IMR-90 (cell line): ENCODE data around the gene MAGI1. TPM values are rescaled to one million over a fixed set of nuclear protein-coding genes. Genes with fewer than 3 reads are reported as not detected.

ENCODE experiments used
- ATAC-seq: fragments of 200-7000 bp; cut with Tn5 transposase; 2 replicates; pipeline ENCODE4 v1.9.1; 2020; ENCODE audit warnings: low read depth, mild to moderate bottlenecking, moderate library complexity
- BruUV-seq: library from RNA; stranded (reverse); fragments of 400-500 nt; replicated peaks from 2 replicates; lab custom pipeline; 2021; lab: Mats Ljungman, UMichigan
- CTCF ChIA-PET: fragments of 300-600 bp; formaldehyde crosslinking; extraction: SDS; loops from one replicate; lab custom pipeline; 2021; ENCODE audit warnings: antibody characterized with exemption; lab: Yijun Ruan, JAX
- POLR2A ChIA-PET: fragments of 300-600 bp; sonication (Branson Sonifier 250); formaldehyde crosslinking; loops from one replicate; lab custom pipeline; 2022; ENCODE audit warnings: antibody characterized with exemption; ENCODE audit not compliant: unreplicated experiment; lab: Charles Lee
- DNase-seq: peaks from one replicate; pipeline ENCODE4 v3.0.0; 2013
- H2AFZ ChIP-seq: replicated peaks from 2 replicates; pipeline ENCODE3; 2013; ENCODE audit warnings: low read length, mild to moderate bottlenecking; ENCODE audit not compliant: poor library complexity
- H2AK5ac ChIP-seq: 2 replicates; pipeline ENCODE4 v1.6.1; 2013; ENCODE audit warnings: low read depth, low read length, inconsistent platforms
- H2AK9ac ChIP-seq: replicated peaks from 2 replicates; pipeline ENCODE3; 2013; ENCODE audit warnings: mild to moderate bottlenecking, low read depth, low read length, moderate library complexity; ENCODE audit not compliant: poor library complexity
- H2BK120ac ChIP-seq: 2 replicates; pipeline ENCODE4 v1.6.1; 2013; ENCODE audit warnings: low read depth, low read length, inconsistent platforms
- H2BK15ac ChIP-seq: 3 replicates; pipeline ENCODE4 v1.6.1; 2013; ENCODE audit warnings: low read depth, low read length, inconsistent platforms
- H2BK20ac ChIP-seq: 2 replicates; pipeline ENCODE4 v1.6.1; 2013; ENCODE audit warnings: low read depth, mild to moderate bottlenecking, inconsistent platforms, low read length, moderate library complexity
- H2BK5ac ChIP-seq: 2 replicates; pipeline ENCODE4 v1.6.1; 2013; ENCODE audit warnings: mild to moderate bottlenecking, low read depth, low read length, inconsistent platforms; ENCODE audit not compliant: poor library complexity, severe bottlenecking
- H3K14ac ChIP-seq: replicated peaks from 2 replicates; pipeline ENCODE4 v1.6.1; 2013; ENCODE audit warnings: low read depth, low read length, inconsistent platforms
- H3K18ac ChIP-seq: 2 replicates; pipeline ENCODE4 v1.6.1; 2013; ENCODE audit warnings: low read depth, low read length, control low read depth
- H3K23ac ChIP-seq: 2 replicates; pipeline ENCODE4 v1.6.1; 2013; ENCODE audit warnings: low read depth, low read length, inconsistent platforms
- H3K27ac ChIP-seq: 2 replicates; pipeline ENCODE4 v1.5.1; 2013; ENCODE audit warnings: mild to moderate bottlenecking, control low read depth, low read length; ENCODE audit not compliant: insufficient read depth
- H3K27me3 ChIP-seq: 2 replicates; pipeline ENCODE4 v1.6.1; 2013; ENCODE audit warnings: low read length; ENCODE audit not compliant: control insufficient read depth, insufficient read depth
- H3K36me3 ChIP-seq: 2 replicates; pipeline ENCODE4 v1.6.1; 2013; ENCODE audit warnings: low read length, mixed read lengths; ENCODE audit not compliant: control insufficient read depth, insufficient read depth
- H3K4ac ChIP-seq: 2 replicates; pipeline ENCODE4 v1.6.1; 2013; ENCODE audit warnings: low read depth, low read length, inconsistent platforms
- H3K4me1 ChIP-seq: 2 replicates; pipeline ENCODE4 v1.6.1; 2013; ENCODE audit warnings: low read length, mixed read lengths; ENCODE audit not compliant: control insufficient read depth, insufficient read depth
- H3K4me2 ChIP-seq: 2 replicates; pipeline ENCODE4 v1.6.1; 2013; ENCODE audit warnings: low read depth, mild to moderate bottlenecking, control low read depth, low read length, moderate library complexity
- H3K4me3 ChIP-seq: 2 replicates; pipeline ENCODE4 v1.5.1; 2013; ENCODE audit warnings: low read depth, mild to moderate bottlenecking, control low read depth, low read length, moderate library complexity; ENCODE audit not compliant: insufficient read depth
- H3K56ac ChIP-seq: 2 replicates; pipeline ENCODE4 v1.6.1; 2013; ENCODE audit warnings: low read length, inconsistent platforms; ENCODE audit not compliant: insufficient read depth; ENCODE audit errors: extremely low read depth
- H3K79me1 ChIP-seq, 2 experiments: 2 replicates each; pipeline ENCODE4 v1.6.1; 2013; ENCODE audit warnings: low read length in 2 of 2, inconsistent platforms in 1 of 2, low read depth in 1 of 2
- H3K9ac ChIP-seq: 2 replicates; pipeline ENCODE4 v1.6.1; 2013; ENCODE audit warnings: low read depth, low read length, control low read depth
- H3K9me1 ChIP-seq: 2 replicates; pipeline ENCODE4 v1.6.1; 2013; ENCODE audit warnings: low read length, inconsistent platforms; ENCODE audit not compliant: insufficient read depth
- H3K9me3 ChIP-seq: 2 replicates; pipeline ENCODE4 v1.6.1; 2013; ENCODE audit warnings: low read length; ENCODE audit not compliant: control insufficient read depth, insufficient read depth
- H4K20me1 ChIP-seq: 2 replicates; pipeline ENCODE4 v1.6.1; 2013; ENCODE audit warnings: low read length, inconsistent platforms; ENCODE audit not compliant: insufficient read depth
- H4K5ac ChIP-seq: 2 replicates; pipeline ENCODE4 v1.6.1; 2013; ENCODE audit warnings: mild to moderate bottlenecking, low read depth, low read length, control low read depth
- H4K8ac ChIP-seq, 2 experiments: 2 replicates each; pipeline ENCODE4 v1.6.1; 2013; ENCODE audit warnings: low read depth in 2 of 2, low read length in 2 of 2, control low read depth in 1 of 2, inconsistent platforms in 1 of 2
- H4K91ac ChIP-seq: 2 replicates; pipeline ENCODE4 v1.6.1; 2013; ENCODE audit warnings: low read depth, low read length, inconsistent platforms; ENCODE audit not compliant: insufficient read depth
- BHLHE40 ChIP-seq: fragments of 150-350 bp; IDR thresholded peaks from 2 replicates; pipeline ENCODE4 v1.6.1; 2016; ENCODE audit warnings: mild to moderate bottlenecking, low read depth, low read length
- CTCF ChIP-seq: conservative IDR thresholded peaks from 2 replicates; pipeline ENCODE4 v1.5.1; 2012; ENCODE audit warnings: mild to moderate bottlenecking, low read depth, low read length, improper control_type of control experiment
- FOS ChIP-seq: fragments of 150-350 bp; IDR thresholded peaks from 2 replicates; pipeline ENCODE4 v1.6.1; 2016; ENCODE audit warnings: low read depth, low read length
- MAFK ChIP-seq: IDR thresholded peaks from 2 replicates; pipeline ENCODE4 v1.6.1; 2012; ENCODE audit warnings: low read depth, low read length, improper control_type of control experiment
- RAD21 ChIP-seq: IDR thresholded peaks from 2 replicates; pipeline ENCODE4 v1.6.1; 2012; ENCODE audit warnings: low read length, improper control_type of control experiment
- RFX5 ChIP-seq: IDR thresholded peaks from 2 replicates; pipeline ENCODE4 v1.8.0; 2012; ENCODE audit warnings: low read depth, mild to moderate bottlenecking, low read length, moderate library complexity
- SMC3 ChIP-seq: fragments of 150-350 bp; IDR thresholded peaks from 2 replicates; pipeline ENCODE4 v1.6.1; 2016; ENCODE audit warnings: low read depth, mild to moderate bottlenecking, antibody characterized with exemption, low read length, moderate library complexity
- USF2 ChIP-seq: fragments of 150-350 bp; IDR thresholded peaks from 2 replicates; pipeline ENCODE4 v1.6.1; 2017; ENCODE audit warnings: mild to moderate bottlenecking, antibody characterized with exemption, low read length, low read depth
- WGBS, 2 experiments: methylation state at CpG; one replicate each; pipeline versions ENCODE4 v1.1.5 to v1.1.7; 2013; ENCODE audit warnings: missing lambda C conversion rate in 2 of 2; ENCODE audit not compliant: insufficient read length in 1 of 2; ENCODE audit errors: extremely low coverage in 2 of 2; 5-methylcytosine and 5-hydroxymethylcytosine counted together
- dilution Hi-C: fragments of 300-500 bp; cut with HindIII; formaldehyde crosslinking; loops from one replicate; pipeline ENCODE4 v1.14.3; 2018; ENCODE audit warnings: low sequenced_read_pairs; ENCODE audit not compliant: unreplicated experiment
- in situ Hi-C: fragments of 300-500 bp; cut with MboI; formaldehyde crosslinking; loops from 3 replicates; pipeline ENCODE4 v1.14.3; 2019; ENCODE audit warnings: low sequenced_read_pairs, inconsistent platforms, mixed read lengths
- intact Hi-C: fragments of 100-400 bp; cut with micrococcal nuclease; formaldehyde crosslinking; loops from 2 replicates; pipeline ENCODE4 v1.10.0; 2022
- polyA plus RNA-seq, 3 experiments: library from polyadenylated mRNA; depleted of rRNA; stranded (reverse); fragments of >200 nt; gene quantifications; 2 replicates each; pipeline ENCODE4 v1.2.3, GENCODE V29; 2012; ENCODE audit warnings: low replicate concordance in 1 of 3
- total RNA-seq: library from RNA; depleted of rRNA; stranded (reverse); fragments of >200 nt; gene quantifications from 2 replicates; pipeline ENCODE4 v1.2.3, GENCODE V29; 2012

Gene MAGI1
- total and polyA plus RNA-seq, 2 of the 4 experiments (the other 2 are of a cell fraction): 14.5 to 24.2 TPM

GRCh38 chr3:65558826-65559225 is 479.9 kb downstream of the MAGI1 start:
- Histone ChIP-seq H3K79me1 (peaks cover 34 to 44% of the 10 kb centered on the region in 2 experiments; a peak in 3 of 4 replicates), H3K23ac (no peak overlapping the region), H3K9me3 (no peaks in the 10 kb centered on the region), H3K56ac (no peak overlapping the region), H2BK15ac (no peak overlapping the region), H2AK9ac (no peak overlapping the region), H3K4me2 (no peak overlapping the region), H2BK5ac (no peak overlapping the region), H3K9me1 (peaks cover 5% of the 10 kb centered on the region; the same call in 1 of the 2 replicates), H2BK120ac (no peak overlapping the region), H4K20me1 (no peaks in the 10 kb centered on the region), H3K4ac (no peak overlapping the region), H3K4me3 (no peak overlapping the region), H4K91ac (no peak overlapping the region), H3K27ac (no peak overlapping the region), H3K27me3 (no peaks in the 10 kb centered on the region), H3K4me1 (no peaks in the 10 kb centered on the region), H3K18ac (no peak overlapping the region), H4K5ac (no peak overlapping the region), H3K14ac (no peak overlapping the region), H4K8ac (no peak overlapping the region), H3K36me3 (no peaks in the 10 kb centered on the region), H2BK20ac (no peak overlapping the region), H2AK5ac (no peak overlapping the region), H3K9ac (no peak overlapping the region), H2AFZ (no peak overlapping the region)
- DNase-seq (no peak), ATAC-seq (no peak)
- no TSS peak for BruUV-seq
- TF ChIP-seq USF2: no peak
- TF ChIP-seq BHLHE40: no peak
- TF ChIP-seq CTCF: no peak
- TF ChIP-seq RFX5: no peak
- TF ChIP-seq MAFK: no peak
- TF ChIP-seq RAD21: no peak
- TF ChIP-seq FOS: no peak
- TF ChIP-seq SMC3: no peak
- in situ Hi-C loops: no loop called here
- ChIA-PET CTCF (interaction anchor here (0.6 kb wide), 1 partner anchor 184 kb away, joined by 3 read pairs; no protein-coding TSS in a partner anchor), POLR2A (no interaction called here)
- no CpG with 5 or more reads among the region's 1 CpG for WGBS, 2 experiments
- intact Hi-C loops: no loop called here
- dilution Hi-C loops: no loop called here
